ENCODE results near the gene NRDC.

NRDC gene

DNA sequence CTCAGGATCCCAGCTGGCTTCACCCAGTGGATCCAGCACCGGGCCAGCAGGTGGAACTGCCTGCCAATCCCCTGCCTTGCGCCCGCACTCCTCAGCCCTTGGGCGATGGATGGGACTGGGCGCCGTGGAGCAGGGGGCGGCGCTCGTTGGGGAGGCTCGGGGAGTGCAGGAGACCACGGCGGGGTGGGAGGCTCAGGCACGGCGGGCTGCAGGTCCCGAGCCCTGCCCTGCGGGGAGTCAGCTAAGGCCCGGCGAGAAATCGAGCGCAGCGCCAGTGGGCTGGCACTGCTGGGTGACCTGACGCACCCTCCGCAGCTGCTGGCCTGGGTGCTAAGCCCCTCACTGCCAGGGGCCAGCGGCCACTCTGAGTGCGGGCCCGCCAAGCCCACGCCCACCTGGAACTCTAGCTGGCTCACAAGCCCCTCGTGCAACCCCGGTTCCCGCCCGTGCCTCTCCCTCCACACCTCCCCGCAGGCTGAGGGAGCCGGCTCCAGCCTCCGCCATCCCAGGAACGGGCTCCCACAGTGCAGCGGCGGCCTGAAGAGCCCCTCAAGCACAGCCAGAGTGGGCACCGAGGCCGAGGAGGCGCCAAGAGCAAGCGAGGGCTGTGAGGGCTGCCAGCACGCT is 31.1 kb downstream of the NRDC start:
- TF ChIP-seq EZH2phosphoT487 (conservative IDR thresholded peaks at IDR 0.05; ENCODE audit: low read length) (no peak), CTCF (IDR thresholded peaks at IDR 0.05; ENCODE audit: insufficient read depth, low read length, poor library complexity, severe bottlenecking) (no peak)
- Histone ChIP-seq H4K20me1 (ENCODE audit: low read depth, low read length) (no peaks in the 10 kb centered on the region), H3K9me2 (replicated peaks; ENCODE audit: insufficient read depth, low read length) (no peaks in the 10 kb centered on the region), H3K9ac (ENCODE audit: low read length) (no peak overlapping the region), H3K79me2 (ENCODE audit: insufficient read depth, low read length) (0 out of 2 replicates have a peak, but pooled peaks cover 14% of the 10 kb centered on the region), H3F3A (ENCODE audit: insufficient read depth) (no peaks in the 10 kb centered on the region), H3K4me2 (ENCODE audit: low read depth, low read length, poor library complexity, severe bottlenecking) (no peak overlapping the region), H3K4me3 (ENCODE audit: insufficient read depth, low read length, poor library complexity, severe bottlenecking) (no peak overlapping the region), H3K36me3 (ENCODE audit: low read length) (no peaks in the 10 kb centered on the region), H3K27me3 (ENCODE audit: low read length) (no peaks in the 10 kb centered on the region), H3K27ac (ENCODE audit: low read depth, low read length) (no peak overlapping the region), H3K9me3 (ENCODE audit: insufficient read depth, low read length) (no peaks in the 10 kb centered on the region), H2AFZ (ENCODE audit: low read depth, low read length, severe bottlenecking) (no peak overlapping the region)

DNA sequence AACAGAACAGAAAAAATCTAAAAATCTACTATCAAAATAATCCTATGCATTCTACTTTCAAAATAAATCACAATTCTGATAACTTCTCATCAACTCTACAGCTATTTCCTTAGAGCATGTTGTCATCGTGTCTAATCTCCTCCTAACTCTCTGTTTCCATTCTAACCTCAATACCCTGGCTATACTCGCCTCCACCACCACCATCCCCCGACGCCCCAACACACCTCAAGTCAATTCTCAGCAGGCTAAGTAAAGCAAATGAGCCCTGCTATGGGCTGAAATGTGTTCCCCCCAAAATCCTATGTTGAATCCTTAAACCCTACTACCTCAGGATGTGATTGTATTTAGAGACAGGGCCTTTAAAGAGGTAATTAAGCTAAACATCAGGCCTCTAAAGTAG is 34.6 kb downstream of the NRDC start:
- Histone ChIP-seq H3K9me3 (ENCODE audit: insufficient read depth, low read length) (no peaks in the 10 kb centered on the region), H3K9me2 (replicated peaks; ENCODE audit: insufficient read depth, low read length) (no peaks in the 10 kb centered on the region), H4K20me1 (ENCODE audit: low read depth, low read length) (no peaks in the 10 kb centered on the region), H3F3A (ENCODE audit: insufficient read depth) (no peaks in the 10 kb centered on the region), H3K27me3 (ENCODE audit: low read length) (no peaks in the 10 kb centered on the region), H3K9ac (ENCODE audit: low read length) (no peak overlapping the region), H3K79me2 (ENCODE audit: insufficient read depth, low read length) (peaks cover 24% of the 10 kb centered on the region; the same call in 1 of the 2 replicates), H3K4me2 (ENCODE audit: low read depth, low read length, poor library complexity, severe bottlenecking) (no peak overlapping the region), H3K4me3 (ENCODE audit: insufficient read depth, low read length, poor library complexity, severe bottlenecking) (no peak overlapping the region), H2AFZ (ENCODE audit: low read depth, low read length, severe bottlenecking) (no peak overlapping the region), H3K36me3 (ENCODE audit: low read length) (peaks cover 9% of the 10 kb centered on the region; the same call in 1 of the 2 replicates), H3K27ac (ENCODE audit: low read depth, low read length) (no peak overlapping the region)
- TF ChIP-seq EZH2phosphoT487 (conservative IDR thresholded peaks at IDR 0.05; ENCODE audit: low read length) (no peak), CTCF (IDR thresholded peaks at IDR 0.05; ENCODE audit: insufficient read depth, low read length, poor library complexity, severe bottlenecking) (no peak)

GRCh38 chr1:51842261-51842660 is 36.3 kb downstream of the NRDC start:
- H3K9me3 ChIP-seq (ENCODE audit: insufficient read depth, low read length) = no peaks in the 10 kb centered on the region
- no peak overlapping the region for H3K4me2 ChIP-seq (ENCODE audit: low read depth, low read length, poor library complexity, severe bottlenecking)
- H3K9me2 ChIP-seq (replicated peaks; ENCODE audit: insufficient read depth, low read length) = no peaks in the 10 kb centered on the region
- no peak overlapping the region for H3K4me3 ChIP-seq (ENCODE audit: insufficient read depth, low read length, poor library complexity, severe bottlenecking)
- no peaks in the 10 kb centered on the region for H4K20me1 ChIP-seq (ENCODE audit: low read depth, low read length)
- H3K9ac ChIP-seq (ENCODE audit: low read length) = no peak overlapping the region
- peaks cover 20% of the 10 kb centered on the region; the same call in 1 of the 2 replicates for H3K79me2 ChIP-seq (ENCODE audit: insufficient read depth, low read length)
- no peak for TF ChIP-seq CTCF (IDR thresholded peaks at IDR 0.05; ENCODE audit: insufficient read depth, low read length, poor library complexity, severe bottlenecking)
- no peaks in the 10 kb centered on the region for H3K27me3 ChIP-seq (ENCODE audit: low read length)
- H3K36me3 ChIP-seq (ENCODE audit: low read length) = peaks cover 17% of the 10 kb centered on the region; the same call in 1 of the 2 replicates
- no peaks in the 10 kb centered on the region for H3F3A ChIP-seq (ENCODE audit: insufficient read depth)
- H2AFZ ChIP-seq (ENCODE audit: low read depth, low read length, severe bottlenecking) = no peak overlapping the region
- no peak overlapping the region for H3K27ac ChIP-seq (ENCODE audit: low read depth, low read length)

All from SU-DHL-6 (cell line).